Osteocyte (in vitro differentiated cells): ENCODE data around the gene GOLIM4. TPM values are rescaled to one million over a fixed set of nuclear protein-coding genes. Genes with fewer than 3 reads are reported as not detected.

Experiments
- DNase-seq: peaks from one replicate; pipeline ENCODE4 v3.0.0; 2021; ENCODE audit warnings: mixed read lengths; ENCODE audit not compliant: unreplicated experiment; ENCODE audit errors: extremely low spot score
- H3K27ac Mint-ChIP-seq: one replicate; pipeline ENCODE4 v1.8.0; 2021; ENCODE audit warnings: mild to moderate bottlenecking, mixed read lengths; ENCODE audit not compliant: unreplicated experiment
- H3K27me3 Mint-ChIP-seq: one replicate; pipeline ENCODE4 v1.8.0; 2021; ENCODE audit warnings: mixed read lengths; ENCODE audit not compliant: unreplicated experiment
- H3K36me3 Mint-ChIP-seq: one replicate; pipeline ENCODE4 v1.8.0; 2021; ENCODE audit warnings: mixed read lengths; ENCODE audit not compliant: unreplicated experiment
- H3K4me1 Mint-ChIP-seq: one replicate; pipeline ENCODE4 v1.8.0; 2021; ENCODE audit warnings: mixed read lengths; ENCODE audit not compliant: unreplicated experiment
- H3K4me3 Mint-ChIP-seq: one replicate; pipeline ENCODE4 v1.8.0; 2021; ENCODE audit warnings: mild to moderate bottlenecking, moderate library complexity, mixed read lengths; ENCODE audit not compliant: unreplicated experiment
- H3K9me3 Mint-ChIP-seq: one replicate; pipeline ENCODE4 v1.8.0; 2021; ENCODE audit warnings: mixed read lengths; ENCODE audit not compliant: unreplicated experiment
- CTCF ChIP-seq: fragments of 200-600 bp; sonication (generic); IDR thresholded peaks from 2 replicates; pipeline ENCODE4 v1.5.0; 2021; ENCODE audit warnings: antibody characterized with exemption, mild to moderate bottlenecking, moderate library complexity
- total RNA-seq: library from RNA; stranded (reverse); gene quantifications from 2 replicates; pipeline ENCODE4 v1.2.1, GENCODE V29; 2021

Gene GOLIM4
- total RNA-seq, 1 donor from 2014 or later: 40.5 TPM

- Mint-ChIP-seq H3K9me3 (no peaks in the 10 kb centered on the region), H3K27ac (peak overlapping the region; percentile 92), H3K36me3 (no peaks in the 10 kb centered on the region), H3K27me3 (no peaks in the 10 kb centered on the region), H3K4me1 (peaks cover 36% of the 10 kb centered on the region), H3K4me3 (peak overlapping the region; percentile 91)
- peak; percentile 28 for TF ChIP-seq CTCF
- peak; percentile 85 for DNase-seq
Measured at GRCh38 chr3:168094877-168095610, 680 bp downstream of the GOLIM4 start.

- DNase-seq: peak; percentile 85
- H3K27me3 Mint-ChIP-seq: no peaks in the 10 kb centered on the region
- peaks cover 38% of the 10 kb centered on the region for H3K4me1 Mint-ChIP-seq
- H3K27ac Mint-ChIP-seq: peak overlapping the region; percentile 90
- no peaks in the 10 kb centered on the region for H3K36me3 Mint-ChIP-seq
- H3K9me3 Mint-ChIP-seq: no peaks in the 10 kb centered on the region
- no peak for TF ChIP-seq CTCF
- H3K4me3 Mint-ChIP-seq: peak overlapping the region; percentile 91
Measured at GRCh38 chr3:168094580-168094876, 1.2 kb downstream of the GOLIM4 start.

- peaks cover 38% of the 10 kb centered on the region for H3K4me1 Mint-ChIP-seq
- TF ChIP-seq CTCF: no peak
- H3K27me3 Mint-ChIP-seq: no peaks in the 10 kb centered on the region
- no peak for DNase-seq
- H3K36me3 Mint-ChIP-seq: no peaks in the 10 kb centered on the region
- peak overlapping the region; percentile 91 for H3K4me3 Mint-ChIP-seq
- H3K27ac Mint-ChIP-seq: peak overlapping the region; percentile 67
- no peaks in the 10 kb centered on the region for H3K9me3 Mint-ChIP-seq
Measured at GRCh38 chr3:168093790-168094189, 1.9 kb downstream of the GOLIM4 start.

- Mint-ChIP-seq H3K36me3 (no peaks in the 10 kb centered on the region), H3K27ac (peak overlapping the region; percentile 67), H3K9me3 (no peaks in the 10 kb centered on the region), H3K27me3 (no peaks in the 10 kb centered on the region), H3K4me1 (peaks cover 43% of the 10 kb centered on the region), H3K4me3 (peak overlapping the region; percentile 91)
- no peak for TF ChIP-seq CTCF
- DNase-seq: no peak
Measured at GRCh38 chr3:168093229-168093628, 2.5 kb downstream of the GOLIM4 start.

GRCh38 chr3:168091941-168092340 lies 3.8 kb downstream of the GOLIM4 start:
- Mint-ChIP-seq H3K4me3 (no peak overlapping the region), H3K36me3 (no peaks in the 10 kb centered on the region), H3K9me3 (no peaks in the 10 kb centered on the region), H3K27ac (no peak overlapping the region), H3K4me1 (peaks cover 43% of the 10 kb centered on the region), H3K27me3 (no peaks in the 10 kb centered on the region)
- no peak for TF ChIP-seq CTCF
- no peak for DNase-seq
